B cell (primary cell): ENCODE measurements around the gene EHD1. TPM values are rescaled to one million over a fixed set of nuclear protein-coding genes. Genes with fewer than 3 reads are reported as not detected.

Experiments used
- ATAC-seq: fragments of 200-7000 bp; cut with Tn5 transposase; one replicate; pipeline ENCODE4 v1.10.0; 2021; ENCODE audit warnings: low read depth, mild to moderate bottlenecking, moderate number of reproducible peaks, moderate library complexity
- CTCF ChIA-PET: fragments of 350-600 bp; sonication (Branson Sonifier 250); formaldehyde crosslinking; loops from one replicate; lab custom pipeline; 2021; ENCODE audit warnings: antibody characterized with exemption, inconsistent platforms; lab: Charles Lee
- POLR2A ChIA-PET: fragments of 350-600 bp; sonication (Branson Sonifier 250); formaldehyde crosslinking; loops from one replicate; lab custom pipeline; 2021; ENCODE audit warnings: antibody characterized with exemption; lab: Charles Lee
- DNase-seq: peaks from one replicate; pipeline ENCODE4 v3.0.0; 2013
- H2AFZ ChIP-seq: 2 replicates; pipeline ENCODE4 v1.6.1; 2012; ENCODE audit warnings: mild to moderate bottlenecking, low read depth, low read length; ENCODE audit not compliant: insufficient read depth, poor library complexity, severe bottlenecking
- H3K27ac ChIP-seq, 2 donors: 1 replicate in 1 of 2; 2 replicates in 1 of 2; pipeline ENCODE4 v1.5.1; 2012 to 2013; ENCODE audit warnings: low read length in 2 of 2, mild to moderate bottlenecking in 2 of 2, moderate library complexity in 1 of 2
- H3K27me3 ChIP-seq, 4 experiments: fragments of 200-600 bp in 1 of 4; sonication (generic) in 1 of 4; replicated peaks in 1 of 4; 1 replicate in 2 of 4; 2 replicates in 2 of 4; pipeline versions ENCODE4 v1.6.1 to v1.7.0; 2013 to 2016; ENCODE audit warnings: low read length in 3 of 4, mild to moderate bottlenecking in 2 of 4, mixed read lengths in 1 of 4, moderate library complexity in 1 of 4; ENCODE audit not compliant: insufficient read depth in 4 of 4, control insufficient read depth in 3 of 4; ENCODE audit errors: control extremely low read depth in 1 of 4
- H3K36me3 ChIP-seq, 2 experiments: replicated peaks in 1 of 2; 1 replicate in 1 of 2; 2 replicates in 1 of 2; pipeline versions ENCODE4 v1.6.1 to v1.7.1; 2013; ENCODE audit warnings: low read length in 1 of 2; ENCODE audit not compliant: insufficient read depth in 2 of 2, control insufficient read depth in 1 of 2; ENCODE audit errors: control extremely low read depth in 1 of 2, extremely low read depth in 1 of 2
- H3K4me1 ChIP-seq, 2 donors: fragments of 200-600 bp in 1 of 2; sonication (generic) in 1 of 2; 1 replicate in 1 of 2; 2 replicates in 1 of 2; pipeline versions ENCODE4 v1.5.1 to v1.6.1; 2013 to 2017; ENCODE audit warnings: low read length in 2 of 2; ENCODE audit not compliant: control insufficient read depth in 2 of 2, insufficient read depth in 2 of 2
- H3K4me2 ChIP-seq: replicated peaks from 2 replicates; pipeline ENCODE3; 2012; ENCODE audit warnings: mild to moderate bottlenecking, low read depth, low read length; ENCODE audit not compliant: poor library complexity, severe bottlenecking
- H3K4me3 ChIP-seq, 5 experiments: fragments of 200-600 bp in 1 of 5; sonication (generic) in 1 of 5; 1 replicate in 3 of 5; 2 replicates in 2 of 5; pipeline versions ENCODE4 v1.5.1 to v1.7.0; 2011 to 2016; ENCODE audit warnings: low read length in 4 of 5, mild to moderate bottlenecking in 4 of 5, low read depth in 2 of 5, control low read depth in 1 of 5, moderate library complexity in 1 of 5; ENCODE audit not compliant: insufficient read depth in 1 of 5; ENCODE audit errors: control extremely low read depth in 1 of 5, extremely low read depth in 1 of 5
- H3K79me2 ChIP-seq: fragments of 200-600 bp; sonication (generic); one replicate; pipeline ENCODE4 v1.6.0; 2016; ENCODE audit warnings: low read length; ENCODE audit not compliant: control insufficient read depth, insufficient read depth
- H3K9ac ChIP-seq: fragments of 200-600 bp; sonication (generic); 2 replicates; pipeline ENCODE4 v1.6.1; 2017; ENCODE audit warnings: mild to moderate bottlenecking, low read length, moderate library complexity
- H3K9me3 ChIP-seq, 3 donors: one replicate each; pipeline versions ENCODE4 v1.6.1 to v1.7.1; 2013; ENCODE audit warnings: low read length in 2 of 3; ENCODE audit not compliant: control insufficient read depth in 2 of 3, insufficient read depth in 1 of 3; ENCODE audit errors: control extremely low read depth in 1 of 3
- H4K20me1 ChIP-seq: 2 replicates; pipeline ENCODE4 v1.6.0; 2012; ENCODE audit warnings: mild to moderate bottlenecking, low read length; ENCODE audit not compliant: insufficient read depth, control insufficient read depth, poor library complexity, severe bottlenecking
- H3K27ac Mint-ChIP-seq: one replicate; pipeline ENCODE4 v1.8.0; 2021; ENCODE audit warnings: mixed read lengths
- H3K27me3 Mint-ChIP-seq: one replicate; pipeline ENCODE4 v1.8.0; 2021; ENCODE audit warnings: mixed read lengths
- H3K4me1 Mint-ChIP-seq: one replicate; pipeline ENCODE4 v1.8.0; 2021; ENCODE audit warnings: mixed read lengths
- H3K4me3 Mint-ChIP-seq: one replicate; pipeline ENCODE4 v1.8.0; 2021; ENCODE audit warnings: mixed read lengths
- H3K9me3 Mint-ChIP-seq: one replicate; pipeline ENCODE4 v1.8.0; 2022; ENCODE audit warnings: mixed read lengths; ENCODE audit not compliant: insufficient read depth
- CTCF ChIP-seq: fragments of 200-600 bp; IDR thresholded peaks from one replicate; pipeline ENCODE4 v1.8.0; 2022; ENCODE audit warnings: antibody characterized with exemption, mild to moderate bottlenecking
- EZH2 ChIP-seq: IDR thresholded peaks from 2 replicates; pipeline ENCODE4 v1.6.1; 2012; ENCODE audit warnings: borderline replicate concordance, low read depth, mild to moderate bottlenecking, moderate library complexity, low read length; ENCODE audit not compliant: insufficient read depth, poor library complexity, severe bottlenecking
- WGBS: methylation state at CpG from one replicate; pipeline ENCODE4 v1.1.5; 2013; ENCODE audit warnings: missing lambda C conversion rate; ENCODE audit not compliant: insufficient coverage; 5-methylcytosine and 5-hydroxymethylcytosine counted together
- intact Hi-C: fragments of 100-400 bp; cut with micrococcal nuclease; formaldehyde crosslinking; loops from one replicate; pipeline ENCODE4 v1.10.0; 2022
- polyA plus RNA-seq: library from polyadenylated mRNA; depleted of rRNA; stranded (reverse); fragments of >200 nt; gene quantifications from 2 replicates; pipeline ENCODE4 v1.2.3, GENCODE V29; 2012
- total RNA-seq, 2 donors: library from RNA; stranded (reverse); fragments of 120-200 nt in 1 of 2; gene quantifications; 1 replicate in 1 of 2; 2 replicates in 1 of 2; pipeline versions ENCODE4 v1.2.3 to v1.2.4, GENCODE V29; 2013 to 2022

EHD1 gene
- total and polyA plus RNA-seq, 2 donors (not counting 1 experiment from before 2014, with no cell fraction given): 208 to 280 TPM

GRCh38 chr11:64893194-64894069 lies 15.0 kb upstream of the EHD1 start:
- ATAC-seq: no peak
- H4K20me1 ChIP-seq: no peaks in the 10 kb centered on the region
- no peak overlapping the region for H2AFZ ChIP-seq
- peaks cover 0 to 19% of the 10 kb centered on the region in 2 experiments for H3K36me3 ChIP-seq
- Mint-ChIP-seq H3K4me3 (no peak overlapping the region), H3K9me3 (no peaks in the 10 kb centered on the region), H3K27ac (no peak overlapping the region), H3K4me1 (peaks cover 22% of the 10 kb centered on the region), H3K27me3 (no peaks in the 10 kb centered on the region)
- H3K79me2 ChIP-seq: peaks cover 7% of the 10 kb centered on the region
- H3K9me3 ChIP-seq: no peaks in the 10 kb centered on the region
- peak overlapping the region in 1 of 2 donors; percentile 51 for H3K27ac ChIP-seq
- TF ChIP-seq CTCF (no peak), EZH2 (no peak)
- DNase-seq: no peak
- 75% methylated on average over 19 of the region's 25 CpGs for whole genome bisulfite sequencing
- peaks cover 27 to 37% of the 10 kb centered on the region in 2 donors for H3K4me1 ChIP-seq
- peak overlapping the region; percentile 56 for H3K4me2 ChIP-seq
- no peak overlapping the region for H3K4me3 ChIP-seq
- intact Hi-C loops: loop anchor here (1.0 kb wide), 3 partner anchors 42 to 106 kb away; no protein-coding TSS in a partner anchor
- POLR2A ChIA-PET: interaction anchor here (1.3 to 6.9 kb wide), 2 partner anchors 15 to 46 kb away, joined by 4 to 39 read pairs; partner anchors contain the start of gene EHD1
- H3K9ac ChIP-seq: no peak overlapping the region
- no peaks in the 10 kb centered on the region for H3K27me3 ChIP-seq
- CTCF ChIA-PET: interaction anchor here (0.7 to 30.2 kb wide), 19 partner anchors 9 to 150 kb away, joined by 3 to 1254 read pairs (median 4); partner anchors contain the start of genes BATF2, CDC42BPG, EHD1 and RASGRP2
